ENCODE data around the gene ZNF217.
"Not testable (repeated sequence)": the region's sequence is repeated elsewhere in the genome, so short reads cannot be mapped to it uniquely, and the experiment has no call there.

Gene ZNF217

GRCh38 chr20:53522696-53523095 lies 70.9 kb downstream of the ZNF217 start:
- Histone ChIP-seq H3K4me3 (ENCODE audit: extremely low read depth, insufficient read depth, low read length, poor library complexity, severe bottlenecking) (no peak overlapping the region), H3K9me3 (ENCODE audit: control insufficient read depth, low read length) (no peaks in the 10 kb centered on the region), H3K4me1 (ENCODE audit: control insufficient read depth, insufficient read depth, low read length, poor library complexity, severe bottlenecking) (no peaks in the 10 kb centered on the region), H3K36me3 (ENCODE audit: control insufficient read depth, insufficient read depth, low read length) (no peaks in the 10 kb centered on the region), H3K27ac (ENCODE audit: low read depth, low read length, severe bottlenecking) (no peak overlapping the region)
- WGBS, 2 experiments (ENCODE audit: insufficient coverage in 2 of 2): 86 to 100% methylated on average over 1 to 4 of the region's 5 CpGs

- Histone ChIP-seq H3K27ac (ENCODE audit: low read depth, low read length, severe bottlenecking) (no peak overlapping the region), H3K4me3 (ENCODE audit: extremely low read depth, insufficient read depth, low read length, poor library complexity, severe bottlenecking) (no peak overlapping the region), H3K4me1 (ENCODE audit: control insufficient read depth, insufficient read depth, low read length, poor library complexity, severe bottlenecking) (no peaks in the 10 kb centered on the region), H3K36me3 (ENCODE audit: control insufficient read depth, insufficient read depth, low read length) (no peaks in the 10 kb centered on the region), H3K9me3 (ENCODE audit: control insufficient read depth, low read length) (no peaks in the 10 kb centered on the region)
- 93 to 97% methylated on average over 2 to 3 of the region's 3 CpGs for WGBS, 2 experiments (ENCODE audit: insufficient coverage in 2 of 2)
Measured at GRCh38 chr20:53522026-53522425, 71.6 kb downstream of the ZNF217 start.

- not testable (repeated sequence) for H3K27ac ChIP-seq (ENCODE audit: low read depth, low read length, severe bottlenecking); H3K9me3 ChIP-seq (ENCODE audit: control insufficient read depth, low read length); H3K4me1 ChIP-seq (ENCODE audit: control insufficient read depth, insufficient read depth, low read length, poor library complexity, severe bottlenecking); H3K36me3 ChIP-seq (ENCODE audit: control insufficient read depth, insufficient read depth, low read length); H3K4me3 ChIP-seq (ENCODE audit: extremely low read depth, insufficient read depth, low read length, poor library complexity, severe bottlenecking)
- 76 to 89% methylated on average over 5 of the region's 5 CpGs for WGBS, 2 experiments (ENCODE audit: insufficient coverage in 2 of 2)
Measured at GRCh38 chr20:53521421-53521820, 72.2 kb downstream of the ZNF217 start.

- Histone ChIP-seq H3K27ac (ENCODE audit: low read depth, low read length, severe bottlenecking) (no peak overlapping the region), H3K4me3 (ENCODE audit: extremely low read depth, insufficient read depth, low read length, poor library complexity, severe bottlenecking) (no peak overlapping the region), H3K9me3 (ENCODE audit: control insufficient read depth, low read length) (no peaks in the 10 kb centered on the region), H3K36me3 (ENCODE audit: control insufficient read depth, insufficient read depth, low read length) (no peaks in the 10 kb centered on the region), H3K4me1 (ENCODE audit: control insufficient read depth, insufficient read depth, low read length, poor library complexity, severe bottlenecking) (no peaks in the 10 kb centered on the region)
- WGBS, 2 experiments (ENCODE audit: insufficient coverage in 2 of 2): 87% methylated on average over 6 to 10 of the region's 13 CpGs
Measured at GRCh38 chr20:53517146-53517545, 76.5 kb downstream of the ZNF217 start.

Measured in mesodermal cell (in vitro differentiated cells).